T-helper 17 cell (primary cell): ENCODE results near the gene DMBX1. TPM values are rescaled to one million over a fixed set of nuclear protein-coding genes. Genes with fewer than 3 reads are reported as not detected.

Source experiments
- ATAC-seq: fragments of 150-1000 bp; cut with Tn5 transposase; 2 replicates; pipeline ENCODE4 v1.10.0; 2021; ENCODE audit warnings: mild to moderate bottlenecking, moderate library complexity
- DNase-seq, 3 donors: peaks; one replicate each; pipeline versions ENCODE4 v3.0.0 to v3.0.0-alpha.2; 2020 to 2021
- H3K9me3 ChIP-seq: one replicate; pipeline ENCODE4 v1.7.0; 2013; ENCODE audit warnings: low read length, mild to moderate bottlenecking; ENCODE audit not compliant: control insufficient read depth, poor library complexity, severe bottlenecking
- H3K27ac Mint-ChIP-seq: one replicate; pipeline ENCODE4 v1.8.0; 2022; ENCODE audit warnings: mild to moderate bottlenecking, moderate library complexity, mixed read lengths
- H3K27me3 Mint-ChIP-seq: one replicate; pipeline ENCODE4 v1.8.0; 2022; ENCODE audit warnings: mixed read lengths
- H3K36me3 Mint-ChIP-seq: one replicate; pipeline ENCODE4 v1.8.0; 2022; ENCODE audit warnings: low read depth, mixed read lengths
- H3K4me1 Mint-ChIP-seq: one replicate; pipeline ENCODE4 v1.8.0; 2022; ENCODE audit warnings: mild to moderate bottlenecking, mixed read lengths
- H3K4me3 Mint-ChIP-seq: one replicate; pipeline ENCODE4 v1.8.0; 2022; ENCODE audit warnings: mild to moderate bottlenecking, moderate library complexity, mixed read lengths
- total RNA-seq, 4 donors: library from RNA in 2 of 4; stranded (reverse) in 2 of 4; gene quantifications; one replicate each; pipeline ENCODE4 v1.2.3 and lab custom pipeline; 2022 to 2026

DMBX1 gene
- total RNA-seq, 2 donors from 2014 or later = not detected

DNA sequence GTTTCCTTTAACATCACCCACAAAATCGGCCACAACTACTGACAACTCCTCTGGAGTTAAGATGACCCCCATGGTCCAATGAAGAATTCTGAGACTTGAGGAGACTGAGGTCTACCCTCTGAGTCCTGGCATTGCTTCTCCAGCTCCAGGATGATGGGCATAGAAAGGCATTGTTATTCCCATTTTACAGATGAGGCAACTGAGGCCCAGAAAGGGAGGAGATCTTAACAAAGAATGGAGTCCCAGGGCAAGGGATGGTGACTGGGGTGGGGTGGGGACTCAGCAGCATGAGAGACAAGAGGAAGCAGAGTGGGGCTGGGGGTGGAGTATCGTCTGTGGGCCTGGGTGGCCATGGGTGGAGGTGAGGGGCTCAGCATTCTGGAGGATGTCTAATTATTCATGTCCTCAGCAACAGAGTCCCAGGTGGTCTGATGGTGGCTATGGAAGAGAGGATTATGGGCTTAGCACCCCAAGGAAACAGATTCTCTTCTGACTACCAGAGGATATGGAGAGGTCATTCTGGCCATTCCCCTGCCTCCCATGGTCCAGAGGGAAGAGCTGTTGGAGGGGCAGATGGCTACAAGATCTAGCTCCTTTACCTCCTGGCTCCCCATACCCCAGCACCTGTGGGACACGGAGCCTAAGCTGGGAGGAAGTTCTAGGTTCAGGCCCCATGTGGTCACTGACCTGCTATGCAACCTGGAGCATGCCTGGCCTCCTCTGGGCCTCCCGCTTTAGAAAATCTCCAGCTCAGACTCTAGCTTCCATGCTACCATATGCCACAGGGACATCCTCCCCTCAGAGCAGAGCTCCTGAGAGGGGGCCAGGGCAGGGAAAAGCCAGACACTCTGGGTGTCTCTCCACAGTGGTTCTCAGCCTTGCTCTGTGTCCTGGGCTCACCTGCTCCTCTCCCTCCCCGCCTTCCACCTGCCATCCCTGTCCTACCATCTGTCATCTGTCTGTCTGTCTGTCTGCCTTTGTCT lies 37.4 kb upstream of the DMBX1 start:
- DNase-seq = no peak
- Mint-ChIP-seq H3K4me3 (no peak overlapping the region), H3K27ac (no peak overlapping the region), H3K4me1 (peaks cover 20% of the 10 kb centered on the region), H3K36me3 (peaks cover 8% of the 10 kb centered on the region), H3K27me3 (peaks cover 74% of the 10 kb centered on the region)
- no peaks in the 10 kb centered on the region for H3K9me3 ChIP-seq
- ATAC-seq = no peak

DNA sequence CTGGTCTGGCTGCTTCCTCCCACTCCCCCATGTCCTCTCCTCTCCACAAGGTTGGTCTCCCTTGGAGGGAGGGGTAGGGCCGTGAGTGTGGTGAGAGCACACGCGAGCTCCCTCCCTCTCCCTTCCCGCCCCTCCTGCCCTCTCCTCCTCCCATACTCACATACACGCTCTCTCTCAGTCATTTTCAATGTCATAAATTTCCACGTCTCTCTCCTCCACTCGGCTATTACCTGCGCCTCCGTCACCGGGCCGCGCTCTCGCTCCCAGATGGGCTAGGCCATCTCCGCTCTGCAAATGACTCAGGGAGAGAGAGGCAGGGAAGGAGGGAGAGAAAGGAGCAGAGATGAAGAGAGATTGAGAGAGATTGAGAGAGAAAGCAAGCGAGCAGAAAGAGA lies 36.7 kb upstream of the DMBX1 start:
- H3K27ac Mint-ChIP-seq = no peak overlapping the region
- H3K36me3 Mint-ChIP-seq = peaks cover 8% of the 10 kb centered on the region
- ATAC-seq = no peak
- H3K27me3 Mint-ChIP-seq = peaks cover 69% of the 10 kb centered on the region
- no peaks in the 10 kb centered on the region for H3K9me3 ChIP-seq
- H3K4me3 Mint-ChIP-seq = no peak overlapping the region
- peaks cover 16% of the 10 kb centered on the region for H3K4me1 Mint-ChIP-seq
- no peak for DNase-seq

DNA sequence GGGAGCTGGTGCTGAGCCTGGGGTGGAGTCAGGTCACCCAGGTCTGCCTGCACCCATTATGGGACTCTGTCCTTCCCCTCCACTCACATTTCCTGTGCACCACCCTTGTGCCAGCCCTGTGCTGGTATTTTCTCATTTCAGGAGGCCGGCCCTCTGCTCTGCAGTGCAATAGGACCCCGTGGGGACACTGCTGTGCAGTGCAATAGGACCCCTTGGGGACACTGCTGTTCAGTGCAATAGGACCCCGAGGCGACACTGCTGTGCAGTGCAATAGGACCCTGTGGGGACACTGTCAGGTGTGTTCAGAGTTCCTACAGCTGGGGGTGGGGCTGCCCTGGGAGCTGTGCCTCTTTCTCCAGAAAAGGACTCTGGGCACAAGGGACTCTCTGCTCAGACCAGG lies 36.2 kb upstream of the DMBX1 start:
- Mint-ChIP-seq H3K27ac (no peak overlapping the region), H3K4me1 (peaks cover 14% of the 10 kb centered on the region), H3K4me3 (no peak overlapping the region), H3K36me3 (peaks cover 8% of the 10 kb centered on the region), H3K27me3 (peaks cover 66% of the 10 kb centered on the region)
- ATAC-seq (no peak), DNase-seq (no peak)
- H3K9me3 ChIP-seq = no peaks in the 10 kb centered on the region

DNA sequence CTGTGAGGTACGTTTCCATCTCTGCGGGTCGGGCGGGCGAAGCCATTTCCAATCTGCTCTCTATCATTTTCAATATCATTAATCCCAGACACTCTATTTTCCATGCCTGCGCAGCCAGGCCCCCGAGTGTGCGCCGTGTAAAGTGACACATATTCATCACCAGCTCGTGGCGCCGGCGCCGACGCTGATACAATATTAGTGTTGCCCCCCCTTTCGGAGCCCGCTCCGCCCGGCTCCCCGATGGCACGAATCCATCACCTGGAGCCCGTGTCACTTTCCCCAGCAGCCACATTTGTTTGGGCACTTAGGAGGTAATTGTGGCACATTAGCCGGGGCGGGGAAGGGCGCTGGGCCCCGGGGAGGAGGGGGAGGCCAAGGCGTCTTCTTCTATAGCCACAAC lies 33.7 kb upstream of the DMBX1 start:
- Mint-ChIP-seq H3K4me1 (peaks cover 19% of the 10 kb centered on the region), H3K27me3 (peaks cover 68% of the 10 kb centered on the region), H3K36me3 (peaks cover 8% of the 10 kb centered on the region), H3K4me3 (no peak overlapping the region), H3K27ac (peak overlapping the region; percentile 14)
- ATAC-seq = no peak
- DNase-seq = no peak
- no peaks in the 10 kb centered on the region for H3K9me3 ChIP-seq

DNA sequence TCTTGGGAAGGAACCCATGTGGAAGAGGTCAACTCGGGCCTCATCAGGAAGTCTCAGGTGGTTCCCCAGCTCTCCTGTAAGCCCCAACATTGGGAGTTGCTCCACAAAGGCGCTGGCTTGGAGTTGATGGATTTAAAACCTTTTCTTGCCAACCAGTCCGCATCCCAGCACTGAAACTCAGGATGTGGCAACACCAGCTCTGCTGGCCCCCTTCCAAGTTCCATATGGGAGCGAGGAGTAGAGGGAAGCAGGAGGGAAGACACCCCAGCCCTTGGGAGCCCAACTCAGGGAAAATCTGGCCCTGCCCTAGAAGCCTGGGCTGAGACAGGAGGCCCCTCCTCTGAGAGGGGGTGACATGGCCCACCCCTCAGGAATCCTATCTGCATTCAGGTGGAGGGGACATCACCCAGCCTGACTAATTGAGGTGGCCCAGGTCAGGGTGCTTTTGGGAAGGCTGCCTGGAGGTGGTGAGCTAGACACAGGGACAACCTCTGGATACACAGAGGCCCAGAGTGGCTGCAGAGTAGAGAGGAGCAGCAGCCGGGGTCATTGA lies 33.1 kb upstream of the DMBX1 start:
- DNase-seq (no peak), ATAC-seq (no peak)
- peaks cover 8% of the 10 kb centered on the region for H3K36me3 Mint-ChIP-seq
- H3K27ac Mint-ChIP-seq = peak overlapping the region; percentile 14
- H3K4me3 Mint-ChIP-seq = no peak overlapping the region
- no peaks in the 10 kb centered on the region for H3K9me3 ChIP-seq
- peaks cover 65% of the 10 kb centered on the region for H3K27me3 Mint-ChIP-seq
- peaks cover 22% of the 10 kb centered on the region for H3K4me1 Mint-ChIP-seq

DNA sequence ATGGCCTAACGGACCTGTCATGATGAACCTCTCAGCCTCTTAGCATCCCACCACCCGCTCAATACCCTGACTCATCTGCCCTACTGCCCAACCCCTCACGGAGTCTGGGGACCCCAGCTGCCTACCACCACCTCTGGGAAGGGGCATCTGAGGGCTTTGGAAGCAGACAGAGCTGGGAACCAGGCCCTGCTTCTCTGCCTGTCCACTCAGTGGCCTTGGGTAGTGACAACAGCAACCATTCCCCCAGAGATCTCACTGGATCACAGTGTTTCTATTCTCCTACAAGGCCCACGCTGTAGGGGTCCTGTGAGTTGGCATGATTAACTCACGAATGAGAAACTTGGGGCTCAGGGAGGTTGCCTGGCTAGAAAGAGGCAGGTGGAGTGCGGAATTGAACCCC lies 32.5 kb upstream of the DMBX1 start:
- Mint-ChIP-seq H3K4me3 (no peak overlapping the region), H3K27ac (no peak overlapping the region), H3K27me3 (peaks cover 64% of the 10 kb centered on the region), H3K4me1 (peaks cover 24% of the 10 kb centered on the region), H3K36me3 (peaks cover 8% of the 10 kb centered on the region)
- DNase-seq (no peak), ATAC-seq (no peak)
- no peaks in the 10 kb centered on the region for H3K9me3 ChIP-seq

DNA sequence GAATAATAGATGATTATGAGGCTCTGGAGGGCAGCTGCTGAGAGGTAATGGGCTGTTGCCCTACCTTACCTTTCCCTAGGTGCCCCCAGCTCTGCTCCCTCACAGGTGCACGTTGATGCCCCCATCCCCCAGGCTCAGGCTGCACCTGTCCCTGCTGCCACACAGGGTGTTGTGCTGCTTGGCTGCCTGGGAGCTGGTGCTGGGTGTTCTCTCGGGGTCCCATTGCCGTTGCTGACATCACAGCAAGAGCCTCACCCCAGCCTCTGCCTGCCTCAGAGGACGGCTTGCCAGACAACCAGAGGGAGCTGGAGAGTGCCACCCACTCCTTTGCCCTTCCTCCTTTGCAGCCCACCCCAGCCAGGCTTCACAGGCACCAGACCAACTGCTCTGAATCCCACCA lies 31.4 kb upstream of the DMBX1 start:
- no peaks in the 10 kb centered on the region for H3K9me3 ChIP-seq

DNA sequence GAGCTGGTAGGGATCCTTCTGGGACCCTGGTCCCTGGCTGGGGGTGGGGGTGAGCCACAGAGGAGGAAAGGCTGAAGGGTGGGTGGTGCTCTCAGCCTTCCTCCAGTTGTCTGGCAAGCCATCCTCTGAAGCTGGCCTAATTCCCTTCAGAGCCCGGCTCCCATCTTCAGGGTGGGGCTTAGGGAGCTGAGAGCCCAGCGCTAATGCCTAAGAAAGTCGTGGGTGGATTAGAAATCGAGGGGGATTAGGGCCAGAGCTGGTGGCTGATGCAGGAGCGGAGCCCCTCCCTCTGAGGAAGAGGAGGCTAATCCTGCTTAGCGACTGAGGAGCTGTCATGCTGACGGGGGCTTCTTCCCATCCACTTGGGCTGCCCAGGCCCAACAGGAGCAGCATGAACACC lies 30.8 kb upstream of the DMBX1 start:
- H3K36me3 Mint-ChIP-seq = peaks cover 9% of the 10 kb centered on the region
- H3K27me3 Mint-ChIP-seq = peaks cover 63% of the 10 kb centered on the region
- DNase-seq (no peak), ATAC-seq (no peak)
- H3K27ac Mint-ChIP-seq = no peak overlapping the region
- no peaks in the 10 kb centered on the region for H3K9me3 ChIP-seq
- no peak overlapping the region for H3K4me3 Mint-ChIP-seq
- H3K4me1 Mint-ChIP-seq = peaks cover 24% of the 10 kb centered on the region

More for the DNA sequence above, 31.4 kb upstream of the DMBX1 start:
- Mint-ChIP-seq H3K4me3 (no peak overlapping the region), H3K27me3 (peaks cover 67% of the 10 kb centered on the region), H3K36me3 (peaks cover 8% of the 10 kb centered on the region), H3K27ac (no peak overlapping the region), H3K4me1 (peaks cover 23% of the 10 kb centered on the region)
- ATAC-seq (no peak), DNase-seq (no peak)

DNA sequence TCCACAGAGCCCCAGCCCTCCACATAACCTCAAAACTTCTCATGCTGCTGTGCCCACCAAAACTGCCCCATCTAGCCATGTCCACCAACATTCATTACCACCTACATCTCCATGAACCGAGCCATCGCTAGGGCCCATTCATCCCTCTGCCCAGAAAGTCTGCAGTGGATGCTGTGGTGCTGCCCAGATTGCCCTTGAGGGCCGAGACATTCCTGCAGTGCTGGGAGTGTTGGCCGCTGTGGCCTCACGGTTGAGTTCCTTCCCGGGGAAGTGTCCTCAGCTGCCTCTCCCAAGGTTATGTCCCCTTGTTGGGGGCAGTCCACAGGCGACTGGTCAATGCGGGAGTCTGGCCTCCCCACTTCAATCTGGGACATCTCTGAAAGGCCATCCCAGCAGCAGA lies 30.3 kb upstream of the DMBX1 start:
- Mint-ChIP-seq H3K4me1 (peaks cover 24% of the 10 kb centered on the region), H3K4me3 (no peak overlapping the region), H3K36me3 (peaks cover 11% of the 10 kb centered on the region), H3K27ac (no peak overlapping the region), H3K27me3 (peaks cover 61% of the 10 kb centered on the region)
- ATAC-seq (no peak), DNase-seq (no peak)
- no peaks in the 10 kb centered on the region for H3K9me3 ChIP-seq

DNA sequence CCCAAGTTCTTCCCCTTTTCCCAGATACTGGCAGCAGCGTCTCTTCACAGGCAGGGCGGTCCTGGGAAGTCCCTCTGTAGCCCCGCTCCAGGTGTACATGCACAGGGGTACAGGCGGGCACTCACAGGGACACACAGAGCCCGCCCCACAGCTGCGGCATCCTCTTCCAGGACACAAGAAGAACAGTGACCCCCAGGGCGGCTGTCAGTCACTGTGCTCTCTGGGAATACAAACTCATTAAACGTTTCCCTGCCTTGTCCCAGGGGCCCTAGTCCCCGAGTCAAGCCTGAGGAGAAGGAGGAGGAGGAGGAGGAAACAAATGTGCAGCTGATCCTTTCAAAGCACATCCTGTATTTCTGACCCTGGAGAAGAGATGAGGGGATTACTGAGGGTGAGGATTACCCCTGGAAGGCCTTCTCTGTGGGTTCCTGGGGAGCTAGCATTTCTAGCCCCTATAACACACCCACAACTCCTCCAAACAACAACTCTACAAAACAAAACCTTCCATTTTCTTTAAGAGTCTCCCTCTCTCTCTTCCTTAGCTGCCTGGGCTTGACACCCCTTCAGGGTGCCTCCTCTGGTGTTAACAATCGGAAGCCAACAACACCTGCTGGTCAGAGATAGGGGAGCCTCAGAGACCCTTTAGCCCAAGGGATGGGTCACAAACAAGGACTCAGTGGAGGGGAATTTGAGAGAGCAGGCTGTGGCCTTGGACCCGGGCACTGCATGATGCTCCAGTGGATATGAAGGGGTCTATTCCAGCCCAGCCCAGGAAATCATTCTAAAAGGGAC lies 28.4 kb upstream of the DMBX1 start:
- Mint-ChIP-seq H3K27me3 (peaks cover 59% of the 10 kb centered on the region), H3K4me3 (no peak overlapping the region), H3K36me3 (peaks cover 5% of the 10 kb centered on the region), H3K27ac (no peak overlapping the region), H3K4me1 (peaks cover 22% of the 10 kb centered on the region)
- no peak for DNase-seq
- no peak for ATAC-seq
- H3K9me3 ChIP-seq = no peaks in the 10 kb centered on the region

DNA sequence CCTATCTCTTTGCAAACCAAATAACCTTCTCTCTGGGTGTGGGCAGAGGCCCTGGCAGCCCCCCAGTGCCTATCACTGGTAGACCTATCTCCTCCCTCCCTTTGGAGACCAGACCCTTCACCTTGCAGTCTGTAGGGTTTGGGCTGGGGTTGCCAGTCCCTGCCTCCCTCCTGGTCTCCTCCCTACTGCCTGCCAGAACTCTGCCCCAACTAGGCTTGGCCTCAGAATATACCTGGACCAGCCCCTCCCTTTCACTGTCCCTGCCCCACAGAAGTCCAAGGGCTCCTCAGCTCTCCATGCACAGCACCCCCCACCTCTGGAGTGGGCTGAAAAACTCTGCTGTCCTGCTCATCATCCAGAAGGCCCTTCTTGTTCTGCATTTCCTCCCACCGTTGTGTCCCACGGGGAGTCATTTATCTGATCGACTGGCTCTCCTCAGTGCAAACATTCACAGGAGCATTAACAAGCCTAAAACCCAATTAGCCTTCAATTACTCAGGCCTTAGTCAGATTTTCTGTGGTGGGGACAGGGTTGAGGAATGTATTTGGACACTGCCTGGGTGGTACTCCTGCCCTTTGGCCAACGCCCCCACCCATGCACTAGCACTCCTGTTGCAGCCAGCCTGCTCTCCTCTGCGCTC lies 27.7 kb upstream of the DMBX1 start:
- Mint-ChIP-seq H3K27me3 (peaks cover 57% of the 10 kb centered on the region), H3K4me3 (no peak overlapping the region), H3K4me1 (peaks cover 24% of the 10 kb centered on the region), H3K36me3 (peaks cover 5% of the 10 kb centered on the region), H3K27ac (peak overlapping the region; percentile 63)
- no peak for DNase-seq
- no peaks in the 10 kb centered on the region for H3K9me3 ChIP-seq
- ATAC-seq = no peak

DNA sequence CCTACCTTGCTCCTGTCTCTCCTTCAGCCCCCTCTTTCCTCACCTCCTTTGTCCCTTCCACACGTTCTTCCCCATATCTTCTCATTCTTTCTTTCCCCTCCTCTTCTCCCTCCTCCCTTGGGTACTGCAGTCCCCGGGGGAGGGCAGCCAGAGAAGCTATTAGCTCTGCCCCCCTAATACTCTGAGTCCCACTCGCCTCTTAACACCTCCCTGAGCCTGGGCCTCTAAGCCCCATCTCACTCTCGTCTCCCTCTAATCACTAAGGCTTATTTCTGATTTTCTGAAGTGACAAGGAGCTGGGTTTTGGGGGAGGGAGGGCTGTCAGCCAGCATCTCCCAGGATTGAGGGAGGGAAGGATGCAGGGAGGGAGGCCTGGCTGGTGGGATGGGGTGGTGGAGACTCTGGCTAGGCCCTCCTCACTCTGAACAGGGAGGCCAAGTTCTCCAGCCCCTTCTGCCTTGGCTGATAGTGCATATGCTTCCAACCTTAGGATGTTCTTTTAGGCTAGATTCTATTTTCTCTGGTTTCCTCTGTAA lies 25.6 kb upstream of the DMBX1 start:
- DNase-seq (no peak), ATAC-seq (no peak)
- Mint-ChIP-seq H3K36me3 (peaks cover 5% of the 10 kb centered on the region), H3K27me3 (peaks cover 73% of the 10 kb centered on the region), H3K27ac (no peak overlapping the region), H3K4me1 (peaks cover 28% of the 10 kb centered on the region), H3K4me3 (no peak overlapping the region)
- H3K9me3 ChIP-seq = no peaks in the 10 kb centered on the region

DNA sequence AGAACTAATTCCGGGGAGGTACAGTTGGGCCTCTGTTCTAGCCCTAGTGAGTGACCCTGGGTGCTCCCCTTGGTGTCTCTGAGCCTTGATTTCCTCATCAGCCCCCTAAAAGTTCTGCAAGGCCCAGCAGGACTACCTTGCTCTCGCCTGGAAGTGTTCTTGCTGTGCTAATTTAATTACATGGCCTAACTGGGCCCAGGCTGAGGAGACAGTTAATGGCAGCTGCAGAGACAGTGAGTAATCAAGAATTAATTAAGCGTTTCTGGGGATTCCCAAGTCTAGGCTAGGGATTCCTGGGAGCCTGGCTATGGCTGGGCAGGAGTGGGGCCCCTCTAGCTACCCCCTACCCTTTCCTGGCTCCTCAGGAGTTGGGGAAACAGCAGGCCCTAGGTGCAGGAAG lies 24.7 kb upstream of the DMBX1 start:
- no peak overlapping the region for H3K4me3 Mint-ChIP-seq
- H3K27me3 Mint-ChIP-seq = peaks cover 73% of the 10 kb centered on the region
- H3K27ac Mint-ChIP-seq = no peak overlapping the region
- peaks cover 22% of the 10 kb centered on the region for H3K4me1 Mint-ChIP-seq
- DNase-seq (no peak), ATAC-seq (no peak)
- no peaks in the 10 kb centered on the region for H3K9me3 ChIP-seq
- peaks cover 5% of the 10 kb centered on the region for H3K36me3 Mint-ChIP-seq
